Hematopoietic multipotent progenitor cell treated with erythropoietin and hydrocortisone succinate and interleukin-3 and kit ligand, for 8 days (in vitro differentiated cells): ENCODE measurements around the gene NFIA.

ENCODE experiments used
- DNase-seq: peaks from one replicate; pipeline ENCODE4 v3.0.0-alpha.2; 2015

The NFIA gene

DNA sequence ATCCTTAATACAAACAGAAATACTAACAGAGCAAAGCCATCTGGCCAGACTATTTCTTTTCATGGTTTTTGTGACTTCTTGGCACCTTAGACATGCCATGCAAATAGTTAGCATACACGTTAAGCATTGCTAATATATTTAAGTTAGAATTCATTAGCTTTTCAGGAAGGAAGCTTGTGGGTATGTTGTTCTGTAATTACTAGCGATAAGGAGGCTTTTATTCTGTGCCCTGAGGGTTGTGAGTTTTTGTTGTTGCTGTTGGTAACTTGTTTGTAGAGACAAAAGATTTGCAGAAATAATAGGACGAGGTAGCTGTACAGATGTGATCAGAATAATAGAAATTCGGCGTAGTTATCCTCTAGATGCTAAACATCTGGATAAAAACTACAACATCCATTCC is 337.3 kb downstream of the NFIA start:
- DNase-seq, result no peak

DNA sequence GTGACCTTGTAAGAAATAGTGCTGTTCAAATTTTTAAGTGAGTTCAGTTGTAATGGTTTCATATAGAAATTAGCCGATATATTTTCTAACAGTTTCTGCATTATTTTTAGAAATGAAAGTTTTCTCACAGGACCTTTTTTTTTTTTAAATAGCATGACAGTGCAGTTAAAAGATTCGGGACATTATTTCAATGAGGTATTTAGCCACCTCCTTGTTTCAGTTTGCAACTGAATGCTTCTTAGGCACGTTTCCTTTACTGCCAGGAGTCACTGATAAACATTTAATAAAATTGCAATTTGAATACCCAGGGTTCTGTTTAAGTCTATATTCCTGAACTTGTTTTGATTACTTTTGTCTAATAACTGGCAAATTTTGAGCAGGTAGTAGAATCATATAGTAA is 337.9 kb downstream of the NFIA start:
- no peak for DNase-seq

DNA sequence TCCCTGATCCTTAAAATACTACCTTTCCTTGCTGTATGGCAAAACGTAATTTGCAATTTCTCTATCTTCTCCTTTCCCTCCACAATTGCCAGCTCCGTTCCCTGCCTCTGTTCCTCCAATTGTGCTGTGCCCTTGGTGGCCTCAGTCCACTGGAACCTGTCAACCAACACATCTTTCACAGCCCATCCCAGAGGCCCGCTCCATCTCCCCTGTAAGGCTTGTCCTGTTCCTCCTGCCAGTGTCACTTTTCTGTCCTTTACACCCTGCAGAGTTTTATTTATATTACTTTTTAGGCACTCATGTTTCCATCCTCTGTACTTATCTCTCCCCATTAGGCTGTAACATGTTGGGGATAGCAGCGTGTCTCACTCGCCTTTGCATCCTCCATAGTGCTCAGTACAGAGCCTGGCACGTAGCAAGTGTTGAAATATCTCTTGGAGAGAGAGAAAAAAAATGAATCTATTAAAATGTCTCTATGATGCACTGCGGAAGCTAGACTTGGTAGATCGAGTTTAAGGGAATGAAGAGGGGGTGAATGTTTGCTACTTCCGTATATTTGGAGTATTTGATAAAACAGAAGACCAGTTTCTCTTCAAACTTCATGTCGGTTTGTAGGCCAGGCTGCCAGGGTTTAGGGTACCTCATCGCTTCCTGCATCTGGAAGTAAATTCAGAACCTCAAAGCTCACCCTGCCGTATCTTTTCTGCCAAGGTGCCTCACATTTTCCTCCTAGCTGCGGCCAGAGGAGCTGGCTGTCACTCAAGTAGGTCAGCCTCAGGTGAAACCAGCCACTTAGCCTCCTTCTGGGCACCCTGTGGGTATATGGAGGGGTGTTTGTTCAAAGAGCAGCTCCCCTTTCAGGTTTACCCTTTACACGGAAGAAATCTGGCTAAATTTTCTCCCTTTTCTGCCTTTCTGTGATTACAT is 338.8 kb downstream of the NFIA start:
- DNase-seq, result no peak

DNA sequence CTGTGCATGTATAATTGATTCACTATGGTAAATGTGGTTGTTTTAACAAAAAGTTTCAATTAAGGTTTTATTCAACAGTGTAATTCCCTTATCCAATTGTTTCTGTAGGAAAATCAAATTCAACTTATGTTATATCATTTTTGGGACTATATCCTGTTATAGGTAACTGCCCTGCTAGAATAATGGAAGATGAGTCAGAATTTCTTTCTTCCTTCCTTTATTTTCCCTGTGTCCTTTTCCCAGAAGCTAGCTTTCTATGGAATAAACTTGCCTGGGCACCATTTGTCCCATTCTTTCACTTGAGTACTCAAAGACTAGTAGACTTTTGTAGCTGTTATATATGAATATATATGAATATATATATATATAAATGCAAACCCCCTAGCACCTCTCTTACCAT is 341.3 kb downstream of the NFIA start:
- DNase-seq, result no peak

DNA sequence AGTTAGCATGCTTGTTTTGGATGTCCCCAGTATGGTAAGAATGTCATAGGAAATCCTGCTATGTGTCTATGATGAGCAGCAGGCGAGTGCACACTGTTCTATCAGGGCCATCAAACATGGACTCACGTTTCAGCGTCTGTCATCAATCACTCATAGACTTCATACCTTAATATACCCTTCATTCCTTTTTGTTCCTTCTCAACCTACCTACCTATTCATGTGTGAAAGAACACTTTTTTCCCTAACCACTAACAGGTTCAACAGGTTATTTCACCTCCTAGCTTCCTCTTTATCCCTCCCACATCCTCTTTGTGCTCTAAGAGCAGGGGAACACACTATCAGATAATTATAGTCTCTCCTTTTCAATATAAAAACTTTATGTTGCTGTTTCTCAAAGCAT is 342.0 kb downstream of the NFIA start:
- no peak for DNase-seq

DNA sequence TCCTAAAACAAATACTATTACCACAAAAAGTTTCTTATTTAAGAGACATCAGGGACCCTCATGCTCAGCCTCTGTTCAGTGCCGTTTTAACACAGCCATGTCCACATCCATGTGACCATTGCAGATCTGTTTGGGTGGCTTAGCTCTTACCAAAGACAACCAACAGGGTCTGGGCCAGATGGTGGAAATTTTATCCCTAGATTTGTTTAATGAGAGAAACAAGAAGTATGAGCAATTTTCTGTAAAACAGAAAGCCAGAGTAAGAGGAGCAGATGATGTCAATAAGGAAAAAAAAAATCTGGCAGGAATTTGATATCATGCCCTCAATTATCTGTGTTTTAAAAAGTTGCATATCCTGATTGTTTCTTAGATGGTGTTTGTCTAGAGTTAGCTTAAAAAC is 342.7 kb downstream of the NFIA start:
- no peak for DNase-seq

DNA sequence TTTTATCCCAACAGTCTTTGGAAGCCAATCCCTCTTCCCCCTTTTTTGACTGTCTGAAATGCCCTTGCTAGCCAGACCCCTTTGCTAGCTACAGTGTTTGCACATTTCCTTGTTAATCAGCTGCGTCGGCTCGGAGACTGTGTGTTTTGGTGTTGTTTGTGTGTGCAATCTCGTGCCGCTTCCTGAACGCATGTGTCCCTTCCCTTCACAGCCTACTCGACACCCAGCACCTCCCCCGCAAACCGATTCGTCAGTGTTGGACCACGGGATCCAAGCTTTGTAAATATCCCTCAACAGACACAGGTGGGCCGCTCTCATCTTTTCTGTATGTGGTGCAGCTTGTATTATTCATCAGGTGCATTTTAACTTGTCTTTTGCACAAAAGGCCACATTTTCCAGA is 343.9 kb downstream of the NFIA start:
- DNase-seq, result no peak

DNA sequence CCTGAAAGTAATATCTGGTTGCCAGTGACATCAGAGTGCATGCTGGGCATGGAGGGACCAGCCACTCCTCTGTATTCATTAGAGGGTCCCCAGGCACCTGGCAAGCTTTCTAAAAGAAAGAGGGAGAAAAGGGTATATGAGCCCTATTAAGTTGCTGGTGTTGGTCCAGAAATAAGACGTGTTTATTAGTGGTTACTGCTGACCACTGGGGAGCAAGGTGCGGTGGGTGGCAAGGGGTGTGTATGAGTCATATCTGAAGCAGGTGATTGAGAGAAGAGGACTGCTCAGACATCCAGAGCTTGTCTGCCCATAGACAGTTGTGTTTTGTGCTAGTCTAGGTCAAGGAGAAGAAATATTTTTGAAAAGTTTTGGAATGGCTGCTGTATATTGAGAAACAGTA is 344.5 kb downstream of the NFIA start:
- DNase-seq, result no peak

DNA sequence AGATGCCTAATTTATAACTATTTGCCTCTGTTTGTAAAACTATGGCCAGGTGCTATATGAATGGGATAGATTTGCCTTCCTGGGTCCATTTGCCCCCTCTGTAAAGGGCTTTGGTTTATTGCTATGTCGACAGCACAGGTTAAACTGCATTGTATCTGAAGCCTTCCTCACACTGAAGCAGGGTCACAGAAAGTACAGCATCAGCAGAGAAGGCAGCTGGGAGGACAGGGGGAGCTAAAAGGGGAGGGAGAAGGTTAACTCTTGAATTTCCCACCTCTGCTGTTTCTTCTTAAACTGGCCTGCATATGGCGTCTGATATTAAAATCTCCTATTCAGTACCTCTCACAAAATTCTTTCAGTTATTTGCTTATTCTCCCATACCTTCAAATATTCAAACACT is 345.1 kb downstream of the NFIA start:
- DNase-seq, result no peak

DNA sequence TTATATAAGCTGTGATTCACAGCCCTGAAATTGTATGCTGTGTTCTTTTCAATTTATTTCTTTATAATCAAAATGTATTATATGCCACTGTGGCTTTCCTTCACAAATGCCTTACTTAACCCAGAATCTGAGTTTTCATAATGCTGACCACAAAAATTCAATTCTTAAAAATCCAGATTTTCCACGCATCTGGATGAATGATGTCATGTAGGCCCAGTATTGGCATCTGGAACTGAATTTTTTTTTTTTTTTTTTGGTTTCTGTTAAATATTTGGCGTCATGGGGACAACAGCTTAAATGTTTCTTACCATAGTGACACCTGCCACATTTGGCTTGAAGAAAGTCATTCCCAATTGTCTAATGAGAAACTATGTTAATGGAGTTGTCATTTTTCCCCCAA is 345.8 kb downstream of the NFIA start:
- no peak for DNase-seq

DNA sequence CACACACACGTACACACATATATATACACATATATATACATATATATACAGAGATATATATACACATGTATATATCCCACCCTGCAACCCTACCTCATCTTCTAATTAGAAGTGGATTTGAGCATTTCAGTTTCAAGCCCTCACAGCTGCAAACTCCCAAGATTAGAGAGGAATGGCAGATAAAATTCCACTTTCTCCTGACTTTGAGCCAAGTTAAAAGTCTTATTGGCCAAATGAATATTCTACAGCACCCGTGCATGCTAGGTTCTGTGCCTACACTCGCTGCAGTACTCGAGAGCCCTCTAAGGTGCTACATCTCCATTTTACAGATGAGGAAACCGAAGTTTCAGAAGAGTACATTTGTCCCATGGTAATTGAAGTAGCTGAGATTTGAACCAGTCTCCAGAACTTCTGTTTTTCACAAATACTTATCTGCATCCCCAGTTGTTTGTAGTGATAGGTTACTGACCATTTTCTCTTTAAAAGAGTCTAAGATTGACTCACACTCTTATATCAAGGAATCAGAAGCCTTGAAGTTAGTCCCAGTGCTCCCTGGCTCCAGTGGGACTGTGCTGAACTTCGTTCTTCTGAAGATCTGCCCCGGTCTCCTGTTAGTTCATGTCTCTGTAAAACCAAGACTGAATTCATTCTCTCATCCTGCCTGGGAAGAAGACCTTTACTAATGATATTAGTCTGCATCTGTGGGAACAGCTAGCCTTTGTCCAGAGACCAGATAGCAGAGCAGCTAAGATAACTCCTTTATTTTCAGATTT is 350.4 kb downstream of the NFIA start:
- DNase-seq, result no peak

DNA sequence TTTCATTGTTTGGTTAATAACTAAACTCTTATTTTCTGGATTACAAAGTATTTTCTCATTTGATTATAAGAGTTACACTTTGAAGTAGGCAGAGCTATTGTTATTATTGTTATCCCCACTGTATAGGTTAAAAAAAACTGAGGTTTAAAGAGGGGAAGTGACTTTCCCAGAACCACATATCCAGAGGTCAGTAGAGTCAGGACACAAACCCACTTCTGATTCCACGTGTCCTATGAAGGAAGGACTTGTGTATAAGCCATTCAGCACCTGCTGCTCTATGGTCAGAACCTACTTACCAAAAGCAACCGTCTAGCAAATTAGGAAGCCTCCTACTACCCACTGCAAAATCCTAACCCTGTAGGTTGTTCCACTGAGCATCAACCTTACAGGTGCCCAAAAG is 351.3 kb downstream of the NFIA start:
- DNase-seq, result no peak

DNA sequence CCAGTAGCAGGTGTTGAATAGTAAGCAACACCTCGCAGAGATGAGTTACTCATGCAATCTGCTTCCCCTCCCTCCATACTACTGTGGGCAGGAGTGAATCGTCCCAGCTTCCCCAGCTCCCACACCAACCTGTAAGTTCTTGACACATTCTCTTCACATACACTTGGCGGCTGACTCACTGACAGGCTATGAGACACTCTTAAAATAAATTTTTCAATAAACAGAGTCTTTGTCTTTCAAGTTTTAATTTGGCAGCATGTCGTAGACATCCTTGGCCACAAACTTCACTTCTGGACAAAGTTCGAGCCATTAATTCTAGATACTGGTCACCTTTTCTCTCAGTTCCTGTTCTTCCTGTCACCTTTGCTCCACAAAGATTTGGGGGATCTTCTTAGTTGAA is 351.9 kb downstream of the NFIA start:
- DNase-seq, result no peak

DNA sequence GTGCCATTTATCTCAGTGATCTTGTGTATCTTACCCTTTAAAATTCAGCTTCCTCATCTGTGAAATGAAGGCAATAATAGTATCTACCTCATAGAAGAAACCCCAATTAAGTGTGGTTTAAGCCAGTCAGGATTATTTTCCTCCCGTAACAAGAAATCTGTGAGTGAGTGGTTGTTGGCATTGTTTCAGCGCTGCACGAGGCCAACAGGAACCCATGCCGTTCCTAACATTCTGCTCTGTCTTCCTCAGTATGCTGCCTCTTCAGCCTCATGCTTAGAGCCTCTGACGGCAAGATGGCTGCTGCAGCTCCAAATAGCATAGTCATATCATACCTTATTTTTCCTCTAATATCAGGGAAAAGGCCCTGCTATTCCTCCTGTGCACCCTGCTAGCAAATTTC is 352.9 kb downstream of the NFIA start:
- no peak for DNase-seq

DNA sequence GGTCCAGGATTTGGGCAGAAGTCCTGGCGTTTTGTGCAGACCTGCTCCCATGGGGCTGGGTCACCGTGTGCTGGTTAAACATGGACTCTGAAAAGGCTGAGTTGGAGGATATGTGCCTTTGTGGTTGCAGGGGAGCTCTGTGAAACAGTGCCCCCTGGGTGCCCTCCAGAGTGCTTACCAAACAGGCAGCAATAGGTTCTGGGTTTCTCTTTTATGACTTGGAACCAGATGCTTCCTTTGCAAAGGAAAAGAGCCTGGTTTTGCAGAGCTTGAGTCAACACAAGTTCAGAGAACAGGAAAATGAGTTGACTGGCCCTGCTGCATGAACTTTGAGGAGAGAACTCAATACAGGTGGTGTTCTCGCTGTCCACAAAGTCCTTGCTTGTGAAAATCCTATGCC is 353.7 kb downstream of the NFIA start:
- peak; percentile 25 for DNase-seq

DNA sequence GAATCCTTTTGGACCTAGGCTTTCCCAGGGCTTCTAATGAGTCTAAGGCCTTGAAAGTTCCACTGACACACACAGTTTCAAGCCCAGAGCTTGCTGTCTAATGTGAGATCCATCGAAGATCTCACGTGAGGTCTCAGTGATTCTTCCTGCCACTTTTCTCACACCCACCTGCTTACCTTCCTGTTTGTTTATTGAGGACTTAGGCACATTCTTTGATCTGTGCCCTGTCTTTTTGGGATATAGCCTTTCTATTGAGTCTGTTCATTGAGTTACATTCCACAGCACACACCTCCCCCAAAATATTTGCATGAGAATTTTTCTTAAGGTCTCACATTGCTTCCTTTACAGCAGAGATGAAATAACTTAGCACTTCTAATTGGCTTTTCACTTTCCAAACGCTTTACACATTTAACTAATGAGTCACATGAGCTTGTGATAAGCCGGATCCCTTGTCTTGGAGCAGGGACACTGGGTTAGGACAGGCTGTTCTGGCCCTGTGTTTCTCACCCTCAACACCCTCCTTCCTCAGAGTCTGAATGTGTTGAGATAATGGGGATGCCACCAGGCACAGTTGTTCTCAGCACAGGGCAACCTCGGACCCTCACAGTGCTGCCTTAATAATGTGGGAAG is 354.2 kb downstream of the NFIA start:
- DNase-seq, result no peak

DNA sequence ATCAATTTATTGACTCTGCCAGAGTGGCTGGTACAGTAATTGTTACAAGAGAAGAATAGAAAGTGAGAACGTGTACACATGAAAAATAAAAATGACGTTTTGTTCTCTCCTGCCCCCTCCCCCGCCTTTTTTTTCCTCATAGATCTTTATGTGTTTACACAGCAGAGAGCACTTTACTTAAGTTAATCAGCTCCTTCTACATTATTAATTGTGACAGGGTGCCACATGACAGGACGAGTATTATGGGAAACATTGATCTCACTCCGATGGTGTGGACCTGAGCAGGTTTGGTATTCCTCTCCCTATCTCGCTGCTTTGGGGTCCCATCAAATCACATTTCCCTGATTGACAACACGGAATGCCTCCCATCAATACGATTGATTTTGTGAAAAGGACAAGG is 356.9 kb downstream of the NFIA start:
- DNase-seq, result no peak

DNA sequence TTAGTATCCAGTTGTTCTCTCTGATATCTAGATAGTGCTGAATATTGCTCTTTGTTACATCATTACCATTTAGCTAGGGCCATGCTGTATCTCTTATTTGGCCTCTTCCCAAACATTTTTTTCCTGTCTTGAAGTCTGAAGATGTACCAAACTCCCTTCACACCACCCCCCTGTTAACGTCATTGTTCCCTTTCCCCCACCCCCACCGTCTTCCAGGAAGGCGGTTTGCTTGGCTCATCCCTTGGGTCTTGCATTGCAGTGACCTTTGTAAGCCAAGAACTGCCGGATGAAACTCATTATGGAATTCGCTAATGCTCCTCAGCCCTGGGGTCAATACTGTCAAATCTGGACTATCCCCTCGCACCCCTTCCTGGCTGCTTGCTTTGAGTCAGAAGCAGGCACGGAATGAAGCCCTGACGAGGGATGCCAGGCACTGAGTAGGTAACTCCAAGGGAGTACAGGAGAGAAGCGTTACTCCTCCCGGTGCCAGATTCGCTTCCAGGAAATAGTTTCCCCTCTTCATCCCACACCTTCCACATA is 359.4 kb downstream of the NFIA start:
- no peak for DNase-seq

DNA sequence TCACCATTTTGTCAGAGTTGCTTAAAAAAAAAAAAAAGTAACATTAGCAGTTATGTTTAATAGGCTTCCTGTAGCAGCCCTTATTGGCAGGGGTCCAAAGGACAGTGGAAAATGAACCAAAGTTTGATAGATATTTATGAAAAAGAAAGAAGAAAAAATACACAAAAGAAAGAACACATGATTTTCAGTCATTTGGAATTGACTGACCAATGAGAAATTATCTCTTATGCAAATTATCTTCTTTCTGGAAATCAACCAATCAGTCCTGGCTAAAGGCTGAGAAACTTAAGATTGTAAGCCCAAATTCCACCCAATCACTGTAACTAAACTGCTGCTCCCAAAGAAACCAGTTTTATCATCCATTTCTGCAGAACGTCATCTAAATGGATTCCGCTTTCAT is 360.2 kb downstream of the NFIA start:
- DNase-seq, result no peak

DNA sequence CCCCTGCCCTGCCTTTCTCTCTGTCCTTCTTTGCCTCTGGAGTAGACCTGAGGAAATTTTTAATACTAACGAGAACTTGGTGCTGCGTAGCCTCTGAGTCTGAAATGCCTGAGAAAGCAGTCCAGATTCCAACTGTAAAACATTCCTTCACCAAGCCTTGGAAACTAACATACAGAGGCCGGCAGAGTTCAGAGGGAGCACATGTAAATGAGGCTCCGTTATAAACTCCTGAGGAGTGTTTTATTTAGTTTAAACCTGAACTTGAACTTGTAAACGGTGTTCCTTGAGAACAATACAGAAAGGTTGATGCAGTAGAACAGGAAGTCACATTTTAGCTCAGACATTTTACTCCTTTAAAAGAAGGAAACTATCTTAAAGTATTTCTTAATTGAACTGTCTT is 361.9 kb downstream of the NFIA start:
- DNase-seq, result no peak

DNA sequence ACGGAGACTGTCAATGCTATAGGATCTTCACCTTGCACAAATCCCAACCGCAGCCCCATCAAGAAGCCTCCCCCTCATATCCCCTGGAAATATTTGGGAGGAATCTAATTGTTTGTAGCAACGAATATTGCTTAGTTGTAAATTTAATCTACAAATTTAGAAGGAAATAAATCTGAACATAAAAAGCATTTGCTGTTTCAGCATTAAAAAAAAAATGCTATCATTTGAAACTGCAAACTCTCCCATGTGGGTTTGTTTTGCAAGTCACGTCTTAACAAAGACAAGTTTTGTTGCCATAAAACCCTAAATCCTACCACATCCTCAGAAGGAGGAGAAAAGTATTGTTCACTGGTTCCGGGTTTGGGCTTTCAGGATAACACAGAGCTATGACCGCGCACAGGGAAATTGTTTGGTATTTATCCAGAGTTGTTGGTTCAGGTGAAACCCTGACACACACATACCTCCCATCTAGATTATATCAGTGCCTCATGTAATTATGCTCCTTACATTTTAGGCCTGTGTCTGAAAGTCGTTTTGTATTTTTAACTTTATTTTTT is 363.0 kb downstream of the NFIA start:
- DNase-seq, result no peak

DNA sequence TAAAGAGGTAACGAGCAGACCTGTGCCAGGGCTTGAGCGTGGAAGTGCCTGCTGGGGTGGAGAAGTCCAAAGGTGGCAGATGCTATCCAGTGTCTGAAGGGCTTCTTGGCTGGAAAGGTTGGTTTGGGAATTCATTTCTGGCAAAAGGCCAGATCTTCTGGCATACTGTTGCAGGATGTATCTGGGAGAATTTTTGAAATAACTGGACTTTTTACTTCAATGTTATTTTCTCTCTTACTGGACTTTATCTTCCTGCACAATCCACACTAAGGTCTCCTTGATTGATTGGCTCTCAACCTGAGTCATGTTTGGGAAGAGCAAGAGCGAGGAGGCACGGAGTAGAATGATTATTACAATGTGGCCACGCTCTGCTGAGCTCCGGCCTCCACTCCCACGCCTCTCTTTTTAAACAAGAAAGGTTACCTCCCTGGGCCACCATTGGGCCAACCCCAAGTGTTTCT is 364.2 kb downstream of the NFIA start:
- DNase-seq, result no peak
